GM19351 (cell line): ENCODE measurements around the gene CBX5.
"Not testable (repeated sequence)": the region's sequence is repeated elsewhere in the genome, so short reads cannot be mapped to it uniquely, and the experiment has no call there.

Source experiments
- ATAC-seq: cut with Tn5 transposase; IDR thresholded peaks from one replicate; pipeline ENCODE4 v1.9.1; 2021; ENCODE audit warnings: mild to moderate bottlenecking, moderate library complexity; ENCODE audit not compliant: unreplicated experiment

Gene CBX5

DNA sequence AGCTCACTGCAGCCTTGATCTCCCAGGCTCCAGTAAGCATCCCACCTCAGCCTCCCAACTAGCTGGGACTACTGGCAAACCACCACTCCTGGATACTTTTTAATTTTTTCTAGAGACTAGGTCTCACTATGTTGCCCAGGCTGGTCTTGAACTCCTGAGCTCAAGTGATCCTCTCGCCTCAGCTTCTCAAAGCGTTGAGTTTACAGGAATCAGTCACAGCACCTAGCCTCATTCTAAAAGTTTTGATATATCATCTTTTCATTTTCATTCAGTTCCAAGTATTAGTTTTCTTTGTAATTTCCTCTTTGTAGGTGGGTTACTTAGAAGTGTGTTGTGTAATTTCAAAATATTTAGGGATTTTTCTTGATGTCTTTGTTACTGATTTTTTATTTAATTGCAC is 9.6 kb downstream of the CBX5 start:
- no peak for ATAC-seq

GRCh38 chr12:54266852-54267251 is 13.1 kb downstream of the CBX5 start:
- ATAC-seq = no peak

DNA sequence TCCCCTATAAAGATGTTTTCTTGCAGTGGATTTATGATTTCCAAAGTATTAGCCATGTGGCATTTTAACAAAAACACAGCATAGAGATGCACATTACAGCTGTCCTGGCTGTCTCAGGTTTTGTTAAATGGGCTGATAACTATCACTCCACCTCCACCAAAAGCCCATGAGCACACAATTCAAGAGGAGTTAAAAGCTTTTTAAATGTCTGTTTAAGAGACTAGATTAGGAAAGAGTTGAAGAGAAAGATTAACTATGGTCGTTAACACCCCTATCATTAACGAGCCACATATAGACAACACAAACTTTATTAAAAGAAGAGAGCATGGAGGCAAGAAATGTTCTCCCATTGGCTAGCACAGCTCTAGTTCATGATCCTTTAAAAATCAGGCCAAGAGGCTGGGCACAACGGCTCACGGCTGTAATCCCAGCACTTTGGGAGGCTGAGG is 14.5 kb downstream of the CBX5 start:
- ATAC-seq = no peak

GRCh38 chr12:54262403-54262925 is 17.5 kb downstream of the CBX5 start:
- no peak for ATAC-seq

DNA sequence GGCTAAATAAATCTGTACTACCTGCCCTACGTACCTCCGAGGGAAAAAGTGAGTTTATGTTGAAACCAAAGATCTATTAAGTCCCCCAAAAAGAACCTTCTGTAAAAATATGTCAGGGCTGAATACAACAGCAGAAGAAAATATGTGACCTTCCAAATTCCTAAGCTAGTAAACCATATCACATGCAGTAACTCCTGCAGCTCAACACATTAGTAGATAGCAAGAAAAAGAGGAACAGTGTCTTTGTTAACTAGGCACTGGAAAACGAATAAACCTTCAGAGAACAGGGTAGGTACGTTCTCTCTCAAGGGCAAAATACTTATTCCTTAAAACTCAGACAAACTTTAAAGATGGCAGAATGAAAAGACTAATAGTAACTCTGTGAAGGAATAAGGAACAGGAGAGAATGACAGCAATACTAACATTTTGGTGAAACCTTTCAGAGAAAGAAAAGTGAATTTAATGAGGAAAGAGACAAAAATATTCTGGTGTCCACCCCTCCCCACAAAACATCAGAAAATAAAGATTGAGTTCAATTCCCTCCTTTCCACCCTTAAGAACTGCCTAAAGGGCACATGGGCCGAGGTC is 18.0 kb downstream of the CBX5 start:
- ATAC-seq = no peak

DNA sequence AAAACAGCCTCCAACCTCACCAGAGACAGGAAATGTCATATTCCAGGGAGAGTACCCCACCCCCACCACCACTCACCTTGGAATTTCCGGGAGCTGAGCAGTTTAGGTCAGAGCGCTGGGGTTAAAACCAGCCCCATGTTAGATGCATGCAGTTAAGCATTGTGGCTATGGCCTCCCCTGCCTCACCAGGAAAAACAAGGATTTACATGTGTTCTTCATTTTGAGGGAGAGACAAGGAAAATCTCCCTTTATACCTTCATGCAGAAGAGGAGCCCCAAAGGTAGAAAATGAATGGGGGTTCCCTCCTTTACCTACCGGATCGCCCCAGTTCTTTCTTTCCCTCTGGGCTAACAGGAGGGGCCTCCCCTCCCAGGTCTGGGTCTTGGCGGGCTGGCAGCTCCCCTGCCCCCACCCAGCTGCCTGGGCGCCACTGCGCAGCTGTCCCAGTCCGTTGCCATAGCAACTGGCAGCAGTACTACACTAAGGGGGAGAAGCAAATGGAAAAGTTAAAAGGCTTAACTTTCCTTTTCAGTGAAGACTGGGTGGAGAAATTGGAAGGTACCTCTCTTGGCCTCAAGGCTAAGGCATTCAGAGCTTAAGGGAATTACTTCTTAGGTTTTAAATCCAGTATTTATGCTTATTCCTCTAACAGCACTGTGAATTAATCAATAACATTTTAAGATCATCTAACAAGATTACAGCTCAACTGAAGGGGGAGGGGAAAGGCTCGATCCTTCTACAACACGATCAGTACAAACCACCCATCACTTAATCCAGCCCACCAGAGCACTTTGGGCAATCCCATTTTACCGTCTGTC is 20.5 kb downstream of the CBX5 start:
- ATAC-seq = no peak

- ATAC-seq = no peak
Measured at GRCh38 chr12:54258201-54258681, 21.7 kb downstream of the CBX5 start.

DNA sequence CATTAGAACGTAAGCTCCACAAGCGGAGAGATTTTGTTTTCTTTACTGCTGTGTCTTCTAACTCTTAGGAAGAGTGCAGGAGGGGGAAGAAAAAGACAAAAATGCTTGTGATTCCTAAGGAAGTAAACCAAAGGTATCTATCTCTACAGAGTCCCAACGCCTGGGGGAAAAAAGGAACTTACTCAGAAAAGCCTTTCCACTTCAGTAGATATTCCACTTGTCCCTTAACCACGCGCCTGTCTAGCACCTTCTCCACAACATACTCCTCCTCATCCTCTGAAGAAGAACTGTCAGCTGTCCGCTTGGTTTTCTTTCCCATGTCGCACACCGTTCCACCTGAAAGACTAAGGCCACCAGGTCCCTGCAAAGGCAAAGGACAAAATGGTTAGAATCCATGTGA is 22.6 kb downstream of the CBX5 start:
- ATAC-seq = no peak

DNA sequence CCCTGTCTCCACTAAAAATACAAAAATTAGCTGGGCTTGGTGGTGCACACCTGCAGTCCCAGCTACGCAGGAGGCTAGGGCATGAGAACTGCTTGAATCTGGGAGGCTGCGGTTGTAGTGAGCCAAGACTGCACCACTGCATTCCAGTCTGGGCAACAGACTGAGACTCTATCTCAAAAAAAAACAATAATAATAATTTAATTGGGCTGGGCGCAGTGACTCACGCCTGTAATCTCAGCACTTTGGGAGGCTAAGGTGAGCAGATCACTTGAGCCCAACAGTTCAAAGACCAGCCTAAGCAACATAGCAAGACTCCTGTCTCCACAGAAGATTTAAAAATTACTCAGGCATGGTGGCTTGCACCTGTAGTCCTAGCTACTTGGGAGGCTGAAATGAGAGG is 26.7 kb downstream of the CBX5 start:
- no peak for ATAC-seq

GRCh38 chr12:54251667-54252284 is 28.1 kb downstream of the CBX5 start:
- ATAC-seq = no peak

DNA sequence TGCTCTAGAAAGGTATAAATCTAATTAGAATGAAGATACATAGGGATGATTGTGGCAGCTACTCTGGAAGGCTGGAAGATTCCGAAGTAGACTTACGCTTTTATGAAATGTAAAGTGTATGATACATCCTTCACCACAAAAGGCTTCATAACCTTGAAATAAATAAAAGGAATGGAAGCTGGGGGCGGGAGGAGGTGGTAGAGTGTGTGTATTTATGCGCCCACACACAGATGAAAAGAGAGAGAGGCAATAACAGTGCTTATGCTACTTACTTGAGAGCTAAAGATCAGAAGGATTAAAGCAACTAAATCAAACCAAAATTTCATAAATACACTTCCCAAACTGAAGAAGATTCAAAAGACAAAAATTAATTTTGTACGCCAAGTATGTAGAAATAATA is 30.4 kb downstream of the CBX5 start:
- no peak for ATAC-seq

- no peak for ATAC-seq
Measured at GRCh38 chr12:54246011-54246641, 33.8 kb downstream of the CBX5 start.

DNA sequence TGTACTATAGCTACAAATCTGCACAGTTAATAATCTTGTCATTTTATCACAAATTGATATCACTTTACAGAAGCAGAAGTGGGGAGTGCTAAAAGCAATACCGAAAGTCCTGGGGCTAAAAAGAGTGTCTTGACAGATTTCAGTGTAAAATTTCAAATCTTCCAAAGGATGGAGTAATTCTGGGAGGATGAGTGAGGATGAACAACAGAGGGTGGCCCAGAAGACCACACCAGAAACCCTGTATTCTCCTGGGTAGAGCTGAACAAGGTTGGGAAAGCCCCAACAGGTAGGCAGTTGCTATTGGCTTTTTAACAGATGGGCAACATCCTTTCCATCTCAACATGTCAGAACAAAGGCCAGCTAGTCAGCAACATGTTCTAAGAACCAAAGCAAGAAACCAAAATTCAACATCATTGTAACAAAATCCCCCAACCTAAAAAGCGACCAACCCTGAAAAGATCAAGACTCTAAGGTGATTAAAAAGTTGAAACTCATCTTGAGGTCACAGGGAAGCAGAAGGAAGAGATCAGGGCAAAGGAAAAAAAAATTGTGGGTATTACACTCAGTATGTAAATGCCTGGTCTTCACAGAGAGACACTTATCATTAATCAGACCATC is 38.8 kb downstream of the CBX5 start:
- no peak for ATAC-seq

DNA sequence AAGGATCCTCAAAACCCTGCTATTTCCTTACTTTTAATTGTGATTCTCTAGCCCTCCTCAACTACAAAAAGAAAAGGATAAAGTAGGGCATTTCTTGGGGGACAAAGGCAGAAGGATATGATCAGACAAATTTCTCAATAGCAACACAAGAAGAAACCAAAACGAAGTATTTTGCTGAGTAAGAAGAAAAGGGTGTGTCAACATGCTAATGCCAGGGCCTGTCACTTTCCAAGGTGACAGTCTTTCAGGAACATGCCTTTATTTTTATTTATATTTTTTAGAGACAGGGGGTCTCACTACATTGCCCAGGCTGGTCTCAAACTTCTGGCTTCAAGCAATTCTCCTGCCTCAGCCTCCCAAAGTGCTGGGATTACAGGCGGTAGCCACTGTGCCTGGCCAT is 39.8 kb downstream of the CBX5 start:
- no peak for ATAC-seq

- no peak for ATAC-seq
Measured at GRCh38 chr12:54239620-54240019, 40.3 kb downstream of the CBX5 start.

GRCh38 chr12:54238531-54238930 is 41.4 kb downstream of the CBX5 start:
- ATAC-seq = no peak

GRCh38 chr12:54232790-54233189 is 47.1 kb downstream of the CBX5 start:
- no peak for ATAC-seq

GRCh38 chr12:54231269-54231668 is 48.7 kb downstream of the CBX5 start:
- not testable (repeated sequence) for ATAC-seq

GRCh38 chr12:54230555-54230954 is 49.4 kb downstream of the CBX5 start:
- ATAC-seq = no peak

- ATAC-seq = no peak
Measured at GRCh38 chr12:54229624-54230212, 50.2 kb downstream of the CBX5 start.
